Measurements from ENCODE around the gene ACTN2. TPM values are rescaled to one million over a fixed set of nuclear protein-coding genes. Genes with fewer than 3 reads are reported as not detected.

Gene ACTN2
- total RNA-seq, 2 experiments from 2014 or later: 0.44 to 0.46 TPM

- Mint-ChIP-seq H3K4me3 (no peak overlapping the region), H3K27me3 (no peaks in the 10 kb centered on the region), H3K4me1 (peaks cover 46% of the 10 kb centered on the region), H3K9me3 (ENCODE audit: low read depth) (no peaks in the 10 kb centered on the region), H3K27ac (peak overlapping the region; percentile 32), H3K36me3 (ENCODE audit: low read depth) (peaks cover 57% of the 10 kb centered on the region)
- POLR2A ChIA-PET: no interaction called here
- DNase-seq: no peak
- CTCF ChIA-PET: interaction anchor here (1.2 to 1.4 kb wide), 2 partner anchors 12 to 47 kb away, joined by 4 to 5 read pairs; partner anchors contain the start of gene MTR
- peak; percentile 74 for ATAC-seq
- intact Hi-C loops (cut with DNase I, micrococcal nuclease): loop anchor here in 1 of 2 experiments (10.0 kb wide), 1 partner anchor 692 kb away; no protein-coding TSS in a partner anchor
These were observed 120.3 kb downstream of the ACTN2 start for GRCh38 chr1:236806634-236807033.

- Mint-ChIP-seq H3K4me3 (no peak overlapping the region), H3K27ac (no peak overlapping the region), H3K9me3 (ENCODE audit: low read depth) (no peaks in the 10 kb centered on the region), H3K4me1 (peaks cover 32% of the 10 kb centered on the region), H3K27me3 (no peaks in the 10 kb centered on the region), H3K36me3 (ENCODE audit: low read depth) (peaks cover 56% of the 10 kb centered on the region)
- ATAC-seq (no peak), DNase-seq (no peak)
- intact Hi-C loops (cut with DNase I, micrococcal nuclease): loop anchor here in 1 of 2 experiments (10.0 kb wide), 1 partner anchor 693 kb away; no protein-coding TSS in a partner anchor
- ChIA-PET POLR2A (interaction anchor here (0.6 kb wide), 1 partner anchor 931 kb away, joined by 3 read pairs; no protein-coding TSS in a partner anchor), CTCF (interaction anchor here (1.4 to 1.6 kb wide), 2 partner anchors 13 to 49 kb away, joined by 3 to 5 read pairs; partner anchors contain the start of gene MTR)
These were observed 121.7 kb downstream of the ACTN2 start for GRCh38 chr1:236808005-236808404.

DNA sequence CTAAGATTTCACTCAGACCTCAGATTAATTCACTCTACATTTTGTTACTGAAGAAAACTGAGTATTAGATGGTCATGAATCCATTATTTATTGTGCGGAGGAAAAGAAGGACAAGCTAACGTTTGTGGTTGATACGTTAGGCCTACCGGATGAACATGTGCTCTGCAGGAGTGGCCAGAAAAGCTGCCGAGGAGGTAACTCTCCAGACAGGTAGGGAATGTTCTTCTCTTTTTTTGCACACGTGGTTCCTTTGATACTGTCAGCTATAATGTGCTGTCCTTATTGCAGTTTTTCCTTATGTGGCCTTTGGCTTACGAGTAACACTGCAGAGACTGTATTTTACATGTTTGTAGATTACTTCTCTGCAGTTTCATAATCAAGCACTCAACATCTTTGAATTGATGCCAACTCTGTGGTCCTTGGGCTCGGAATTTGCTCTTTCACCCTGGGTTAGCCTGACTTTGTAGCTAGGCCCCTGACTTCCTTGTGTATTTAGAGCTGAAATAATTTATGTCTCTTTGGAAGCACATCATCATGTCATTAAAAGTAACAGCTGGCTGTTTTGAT lies 122.3 kb downstream of the ACTN2 start:
- peaks cover 60% of the 10 kb centered on the region for H3K36me3 Mint-ChIP-seq (ENCODE audit: low read depth)
- peaks cover 27% of the 10 kb centered on the region for H3K4me1 Mint-ChIP-seq
- POLR2A ChIA-PET: no interaction called here
- no peak overlapping the region for H3K27ac Mint-ChIP-seq
- DNase-seq: no peak
- CTCF ChIA-PET: interaction anchor here (0.7 to 1.6 kb wide), 3 partner anchors 14 to 240 kb away, joined by 3 to 5 read pairs (median 3); partner anchors contain the start of gene MTR
- intact Hi-C loops (cut with DNase I, micrococcal nuclease): loop anchor here in 1 of 2 experiments (10.0 kb wide), 1 partner anchor 694 kb away; no protein-coding TSS in a partner anchor
- H3K4me3 Mint-ChIP-seq: no peak overlapping the region
- no peak for ATAC-seq
- no peaks in the 10 kb centered on the region for H3K9me3 Mint-ChIP-seq (ENCODE audit: low read depth)
- H3K27me3 Mint-ChIP-seq: no peaks in the 10 kb centered on the region

DNA sequence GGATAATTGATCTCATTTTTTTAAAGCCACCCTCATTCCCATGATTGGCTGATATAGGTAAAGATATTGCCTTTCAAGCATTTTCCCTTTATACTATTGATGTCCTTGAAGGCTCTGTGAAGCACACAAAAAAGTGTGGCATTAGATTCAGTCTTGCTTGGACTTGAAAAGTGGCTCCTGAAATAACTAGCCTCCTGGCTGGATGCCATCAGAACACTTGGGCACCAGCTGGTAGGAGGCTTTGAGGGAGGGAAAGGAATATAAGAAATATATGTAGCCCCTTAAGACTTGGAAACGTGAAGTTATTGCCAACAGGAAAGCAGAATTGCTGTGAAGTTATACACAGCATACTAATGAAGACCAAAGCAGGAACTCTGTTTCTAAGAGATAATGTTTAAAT lies 122.8 kb downstream of the ACTN2 start:
- Mint-ChIP-seq H3K4me3 (no peak overlapping the region), H3K27me3 (no peaks in the 10 kb centered on the region), H3K36me3 (ENCODE audit: low read depth) (peaks cover 64% of the 10 kb centered on the region), H3K27ac (peak overlapping the region; percentile 14), H3K4me1 (peaks cover 27% of the 10 kb centered on the region), H3K9me3 (ENCODE audit: low read depth) (no peaks in the 10 kb centered on the region)
- ChIA-PET CTCF (interaction anchor here (0.7 to 1.6 kb wide), 3 partner anchors 50 to 240 kb away, joined by 3 to 6 read pairs (median 5); no protein-coding TSS in a partner anchor), POLR2A (no interaction called here)
- DNase-seq (no peak), ATAC-seq (no peak)
- intact Hi-C loops (cut with DNase I, micrococcal nuclease): loop anchor here in 1 of 2 experiments (10.0 kb wide), 1 partner anchor 694 kb away; no protein-coding TSS in a partner anchor

- Mint-ChIP-seq H3K36me3 (ENCODE audit: low read depth) (peaks cover 67% of the 10 kb centered on the region), H3K4me3 (no peak overlapping the region), H3K9me3 (ENCODE audit: low read depth) (no peaks in the 10 kb centered on the region), H3K27me3 (no peaks in the 10 kb centered on the region), H3K4me1 (peaks cover 27% of the 10 kb centered on the region), H3K27ac (peak overlapping the region; percentile 14)
- intact Hi-C loops (cut with DNase I, micrococcal nuclease): no loop called here
- ChIA-PET POLR2A (interaction anchor here (0.6 kb wide), 1 partner anchor 703 kb away, joined by 4 read pairs; no protein-coding TSS in a partner anchor), CTCF (interaction anchor here (1.6 kb wide), 1 partner anchor 51 kb away, joined by 6 read pairs; no protein-coding TSS in a partner anchor)
- no peak for DNase-seq
- peak; percentile 50 for ATAC-seq
These were observed 123.7 kb downstream of the ACTN2 start for GRCh38 chr1:236810018-236810417.

- no peaks in the 10 kb centered on the region for H3K27me3 Mint-ChIP-seq
- intact Hi-C loops (cut with DNase I, micrococcal nuclease): no loop called here
- H3K36me3 Mint-ChIP-seq (ENCODE audit: low read depth): peaks cover 69% of the 10 kb centered on the region
- H3K4me1 Mint-ChIP-seq: peaks cover 20% of the 10 kb centered on the region
- H3K4me3 Mint-ChIP-seq: no peak overlapping the region
- DNase-seq: no peak
- ATAC-seq: no peak
- POLR2A ChIA-PET: no interaction called here
- CTCF ChIA-PET: interaction anchor here (1.6 kb wide), 1 partner anchor 12 kb away, joined by 6 read pairs; no protein-coding TSS in a partner anchor
- no peaks in the 10 kb centered on the region for H3K9me3 Mint-ChIP-seq (ENCODE audit: low read depth)
- peak overlapping the region; percentile 44 for H3K27ac Mint-ChIP-seq
These were observed 126.2 kb downstream of the ACTN2 start for GRCh38 chr1:236812334-236813030.

Other genes starting within 250 kb of the ACTN2 start
- 100 to 1,000 TPM; 106 to 155 TPM for gene LGALS8, start 162.5 kb upstream of the ACTN2 start, total RNA-seq
- 10 to 100 TPM; 82.4 to 89.1 TPM for gene HEATR1, start 82.0 kb upstream of the ACTN2 start, total RNA-seq
- 10 to 100 TPM; 57.3 to 64.8 TPM for gene MTR, start 108.8 kb downstream of the ACTN2 start, total RNA-seq

All from activated CD4-positive, alpha-beta T cell treated with anti-CD3 and anti-CD28 coated beads for 36 hours (primary cell).